OCI-LY7 (cell line): ENCODE measurements around the gene DUSP22. TPM values are rescaled to one million over a fixed set of nuclear protein-coding genes. Genes with fewer than 3 reads are reported as not detected.
A peak's percentile ranks its signal among the peaks of the same experiment; 100 is the strongest.

Source experiments
- BruUV-seq: library from RNA; stranded (reverse); fragments of 400-500 nt; replicated peaks from 2 replicates; lab custom pipeline; 2021; lab: Mats Ljungman, UMichigan
- CTCF ChIA-PET: fragments of 300-600 bp; sonication (Branson Sonifier 250); formaldehyde crosslinking; loops from one replicate; lab custom pipeline; 2022; ENCODE audit warnings: antibody characterized with exemption; ENCODE audit not compliant: unreplicated experiment; lab: Charles Lee
- POLR2A ChIA-PET: fragments of 300-600 bp; sonication (Branson Sonifier 250); formaldehyde crosslinking; loops from one replicate; lab custom pipeline; 2022; ENCODE audit warnings: antibody characterized with exemption; lab: Charles Lee
- DNase-seq: peaks from one replicate; pipeline ENCODE4 v3.0.0-alpha.2; 2015; ENCODE audit warnings: low spot score
- H2AFZ ChIP-seq: fragments of 200-600 bp; sonication (generic), shearing (Covaris generic); 2 replicates; pipeline ENCODE4 v1.6.1; 2014; ENCODE audit warnings: mild to moderate bottlenecking, antibody characterized with exemption, low read length, moderate library complexity
- H3K27ac ChIP-seq: fragments of 200-600 bp; sonication (generic); 2 replicates; pipeline ENCODE4 v1.5.1; 2014; ENCODE audit warnings: mixed run types, low read depth, mild to moderate bottlenecking, moderate library complexity, low read length, inconsistent platforms; ENCODE audit not compliant: poor library complexity, severe bottlenecking
- H3K36me3 ChIP-seq: fragments of 200-600 bp; sonication (generic); 2 replicates; pipeline ENCODE4 v1.6.1; 2014; ENCODE audit warnings: mild to moderate bottlenecking, antibody characterized with exemption, low read length, moderate library complexity, mixed read lengths; ENCODE audit not compliant: insufficient read depth
- H3K4me1 ChIP-seq: fragments of 200-600 bp; sonication (generic); 2 replicates; pipeline ENCODE4 v1.5.1; 2014; ENCODE audit warnings: mild to moderate bottlenecking, low read length; ENCODE audit not compliant: insufficient read depth, poor library complexity, severe bottlenecking
- H3K4me2 ChIP-seq: fragments of 200-600 bp; sonication (generic); 2 replicates; pipeline ENCODE4 v1.6.1; 2014; ENCODE audit warnings: mild to moderate bottlenecking, low read length
- H3K4me3 ChIP-seq: fragments of 200-600 bp; sonication (generic); 2 replicates; pipeline ENCODE4 v1.5.1; 2014; ENCODE audit warnings: mild to moderate bottlenecking, low read depth, low read length; ENCODE audit not compliant: poor library complexity, severe bottlenecking
- H3K79me2 ChIP-seq: fragments of 200-600 bp; sonication (generic); 2 replicates; pipeline ENCODE4 v1.6.1; 2016; ENCODE audit warnings: low read depth, mild to moderate bottlenecking, low read length, moderate library complexity, mixed read lengths; ENCODE audit not compliant: insufficient read depth
- H3K9me2 ChIP-seq: fragments of 200-600 bp; sonication (generic); 2 replicates; pipeline ENCODE4 v1.6.1; 2016; ENCODE audit warnings: mild to moderate bottlenecking, low read length, mixed read lengths; ENCODE audit not compliant: insufficient read depth
- H3K9me3 ChIP-seq: fragments of 200-600 bp; sonication (generic); 2 replicates; pipeline ENCODE4 v1.6.1; 2014; ENCODE audit warnings: mild to moderate bottlenecking, mixed run types, low read length, mixed read lengths
- H4K20me1 ChIP-seq: fragments of 200-600 bp; sonication (generic); 2 replicates; pipeline ENCODE4 v1.6.1; 2014; ENCODE audit warnings: mild to moderate bottlenecking, antibody characterized with exemption, low read length, moderate library complexity, mixed read lengths; ENCODE audit not compliant: insufficient read depth
- EZH2phosphoT487 ChIP-seq: fragments of 200-600 bp; sonication (generic); IDR thresholded peaks from 2 replicates; pipeline ENCODE4 v1.6.1; 2018; ENCODE audit warnings: low read depth, borderline replicate concordance, mild to moderate bottlenecking, mixed run types, antibody characterized with exemption, low read length, moderate library complexity, mixed read lengths
- intact Hi-C: fragments of 100-400 bp; cut with micrococcal nuclease; formaldehyde crosslinking; loops from one replicate; pipeline ENCODE4 v1.10.0; 2022; ENCODE audit not compliant: unreplicated experiment
- total RNA-seq, 2 experiments: library from RNA; depleted of rRNA in 1 of 2; stranded (reverse); fragments of >200 nt in 1 of 2; shearing (Covaris generic) in 1 of 2; gene quantifications; 2 replicates each; pipeline ENCODE4 v1.2.3, GENCODE V29; 2014 to 2022
- TF ChIP-seq, protein P1 (sequence below): fragments of 200-600 bp; sonication (generic); conservative IDR thresholded peaks from 2 replicates; pipeline ENCODE4 v1.5.1; 2014; ENCODE audit warnings: mild to moderate bottlenecking, antibody characterized with exemption, low read length, moderate library complexity, mixed read lengths

The DUSP22 gene
- total RNA-seq, 2 experiments from 2014 or later, result 149 to 171 TPM

DNA sequence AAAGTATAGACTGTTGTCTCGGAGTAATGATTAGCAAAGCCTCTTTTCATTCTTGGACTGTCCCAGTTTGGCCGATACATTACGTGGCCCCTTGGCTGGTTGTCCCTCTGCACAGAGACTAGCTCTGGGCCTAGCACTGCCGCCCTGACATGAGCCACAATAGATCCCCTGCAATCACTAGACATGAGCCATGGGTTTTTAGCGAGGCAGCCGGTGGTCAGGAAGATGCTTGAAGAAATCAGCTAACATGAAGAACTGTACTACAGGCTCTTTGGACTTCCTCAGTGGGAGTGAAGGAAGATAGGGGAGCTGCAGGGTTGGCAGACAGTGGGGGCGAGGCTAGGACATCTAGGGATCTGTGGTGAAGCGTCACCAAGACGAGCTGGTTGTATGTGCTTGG, 11.0 kb downstream of the DUSP22 start:
- ChIA-PET CTCF (interaction anchor here (1.1 kb wide), 1 partner anchor 10 kb away, joined by 3 read pairs; no protein-coding TSS in a partner anchor), POLR2A (interaction anchor here (1.1 to 1.6 kb wide), 2 partner anchors 14 to 19 kb away, joined by 5 read pairs; no protein-coding TSS in a partner anchor)
- H3K9me2 ChIP-seq, result no peaks in the 10 kb centered on the region
- peaks cover 41% of the 10 kb centered on the region for H3K36me3 ChIP-seq
- no peaks in the 10 kb centered on the region for H3K9me3 ChIP-seq
- H3K79me2 ChIP-seq, result peaks cover 30% of the 10 kb centered on the region; the same call in 1 of the 2 replicates
- no peak for DNase-seq
- H4K20me1 ChIP-seq, result no peaks in the 10 kb centered on the region
- intact Hi-C loops, result no loop called here
- H3K4me2 ChIP-seq, result no peak overlapping the region
- no peak overlapping the region for H2AFZ ChIP-seq
- TF ChIP-seq, protein P1, sequence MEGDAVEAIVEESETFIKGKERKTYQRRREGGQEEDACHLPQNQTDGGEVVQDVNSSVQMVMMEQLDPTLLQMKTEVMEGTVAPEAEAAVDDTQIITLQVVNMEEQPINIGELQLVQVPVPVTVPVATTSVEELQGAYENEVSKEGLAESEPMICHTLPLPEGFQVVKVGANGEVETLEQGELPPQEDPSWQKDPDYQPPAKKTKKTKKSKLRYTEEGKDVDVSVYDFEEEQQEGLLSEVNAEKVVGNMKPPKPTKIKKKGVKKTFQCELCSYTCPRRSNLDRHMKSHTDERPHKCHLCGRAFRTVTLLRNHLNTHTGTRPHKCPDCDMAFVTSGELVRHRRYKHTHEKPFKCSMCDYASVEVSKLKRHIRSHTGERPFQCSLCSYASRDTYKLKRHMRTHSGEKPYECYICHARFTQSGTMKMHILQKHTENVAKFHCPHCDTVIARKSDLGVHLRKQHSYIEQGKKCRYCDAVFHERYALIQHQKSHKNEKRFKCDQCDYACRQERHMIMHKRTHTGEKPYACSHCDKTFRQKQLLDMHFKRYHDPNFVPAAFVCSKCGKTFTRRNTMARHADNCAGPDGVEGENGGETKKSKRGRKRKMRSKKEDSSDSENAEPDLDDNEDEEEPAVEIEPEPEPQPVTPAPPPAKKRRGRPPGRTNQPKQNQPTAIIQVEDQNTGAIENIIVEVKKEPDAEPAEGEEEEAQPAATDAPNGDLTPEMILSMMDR, result no peak
- BruUV-seq, result no TSS peak
- H3K4me3 ChIP-seq, result no peak overlapping the region
- H3K27ac ChIP-seq, result no peak overlapping the region
- H3K4me1 ChIP-seq, result peaks cover 56% of the 10 kb centered on the region

DNA sequence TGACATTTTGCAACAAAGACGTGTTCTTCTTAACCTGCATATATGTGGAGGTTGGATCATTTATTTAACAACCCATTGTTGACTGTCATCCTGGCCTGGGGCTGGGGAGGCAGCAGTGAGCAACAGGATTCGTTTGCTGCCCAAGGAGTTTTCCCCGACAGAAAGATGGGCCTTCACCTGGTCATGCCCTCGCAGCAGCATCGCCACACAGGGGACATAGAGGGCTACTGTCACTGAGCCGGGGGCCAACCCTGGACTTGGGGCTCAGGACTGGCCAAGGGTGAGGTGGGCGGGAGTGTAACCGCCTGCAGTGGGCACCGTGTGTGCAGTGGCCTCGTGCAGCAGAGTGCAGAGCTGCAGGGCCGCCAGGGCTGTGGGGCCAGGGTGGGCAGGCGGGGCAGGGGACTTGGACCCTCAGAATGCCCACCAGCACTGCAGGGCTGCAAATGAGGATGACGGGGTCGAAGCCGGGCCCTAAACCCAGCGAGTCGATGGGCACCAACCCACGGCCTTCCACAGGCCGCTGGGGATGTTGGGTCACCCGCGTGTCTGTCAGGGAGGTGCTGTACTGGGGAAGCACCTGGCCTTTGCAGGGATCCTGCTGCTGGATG, 11.8 kb downstream of the DUSP22 start:
- Histone ChIP-seq H3K9me2 (no peaks in the 10 kb centered on the region), H3K4me2 (no peak overlapping the region), H3K27ac (no peak overlapping the region), H4K20me1 (no peaks in the 10 kb centered on the region), H3K79me2 (peaks cover 22% of the 10 kb centered on the region; the same call in 1 of the 2 replicates), H3K9me3 (no peaks in the 10 kb centered on the region), H2AFZ (no peak overlapping the region), H3K4me3 (no peak overlapping the region), H3K36me3 (peaks cover 49% of the 10 kb centered on the region), H3K4me1 (peaks cover 56% of the 10 kb centered on the region)
- POLR2A ChIA-PET, result interaction anchor here (1.1 to 11.3 kb wide), 3 partner anchors 14 to 19 kb away, joined by 5 to 180 read pairs (median 5); no protein-coding TSS in a partner anchor
- TF ChIP-seq, protein P1, result peak; percentile 72
- no peak for TF ChIP-seq EZH2phosphoT487
- CTCF ChIA-PET, result interaction anchor here (1.1 kb wide), 1 partner anchor 9 kb away, joined by 3 read pairs; no protein-coding TSS in a partner anchor
- no TSS peak for BruUV-seq
- intact Hi-C loops, result no loop called here
- DNase-seq, result no peak
